IPS-NIHi7 (cell line): ENCODE measurements around the gene DPYD.

Experiments used
- DNase-seq: peaks from one replicate; pipeline ENCODE4 v3.0.0; 2012; ENCODE audit warnings: mixed read lengths; ENCODE audit errors: extremely low spot score

Gene DPYD

GRCh38 chr1:97619706-97620105 lies 301.1 kb downstream of the DPYD start:
- DNase-seq = no peak

- no peak for DNase-seq
Observed at GRCh38 chr1:97610748-97611147, 310.1 kb downstream of the DPYD start.

- DNase-seq = no peak
Observed at GRCh38 chr1:97610102-97610501, 310.7 kb downstream of the DPYD start.

GRCh38 chr1:97608272-97608671 lies 312.6 kb downstream of the DPYD start:
- DNase-seq = no peak

- no peak for DNase-seq
Observed at GRCh38 chr1:97603776-97604175, 317.1 kb downstream of the DPYD start.

- no peak for DNase-seq
Observed at GRCh38 chr1:97603218-97603617, 317.6 kb downstream of the DPYD start.

- no peak for DNase-seq
Observed at GRCh38 chr1:97599447-97599846, 321.4 kb downstream of the DPYD start.

GRCh38 chr1:97593192-97593591 lies 327.6 kb downstream of the DPYD start:
- no peak for DNase-seq

GRCh38 chr1:97588772-97589171 lies 332.1 kb downstream of the DPYD start:
- DNase-seq = no peak

- no peak for DNase-seq
Observed at GRCh38 chr1:97581614-97582051, 339.2 kb downstream of the DPYD start.

- no peak for DNase-seq
Observed at GRCh38 chr1:97577613-97578012, 343.2 kb downstream of the DPYD start.

GRCh38 chr1:97573553-97573952 lies 347.3 kb downstream of the DPYD start:
- no peak for DNase-seq

- no peak for DNase-seq
Observed at GRCh38 chr1:97572561-97572960, 348.3 kb downstream of the DPYD start.

GRCh38 chr1:97571760-97572159 lies 349.1 kb downstream of the DPYD start:
- DNase-seq = no peak

GRCh38 chr1:97570691-97571090 lies 350.1 kb downstream of the DPYD start:
- no peak for DNase-seq

- peak; percentile 19 for DNase-seq
Observed at GRCh38 chr1:97567000-97567749, 353.7 kb downstream of the DPYD start.

GRCh38 chr1:97565886-97566285 lies 354.9 kb downstream of the DPYD start:
- DNase-seq = no peak

GRCh38 chr1:97563926-97564325 lies 356.9 kb downstream of the DPYD start:
- DNase-seq = no peak

- DNase-seq = no peak
Observed at GRCh38 chr1:97562081-97562480, 358.8 kb downstream of the DPYD start.

GRCh38 chr1:97560714-97561113 lies 360.1 kb downstream of the DPYD start:
- DNase-seq = no peak

- DNase-seq = no peak
Observed at GRCh38 chr1:97553971-97554370, 366.9 kb downstream of the DPYD start.

GRCh38 chr1:97551113-97551512 lies 369.7 kb downstream of the DPYD start:
- no peak for DNase-seq

GRCh38 chr1:97545446-97545845 lies 375.4 kb downstream of the DPYD start:
- no peak for DNase-seq

GRCh38 chr1:97540346-97540888 lies 380.4 kb downstream of the DPYD start:
- no peak for DNase-seq
